HEK293 (cell line): ENCODE data around the gene IBTK.
A peak's percentile ranks its signal among the peaks of the same experiment; 100 is the strongest.

Experiments used
- CTCF ChIA-PET: fragments of 350-600 bp; formaldehyde crosslinking; extraction: SDS; loops from one replicate; lab custom pipeline; 2021; ENCODE audit warnings: antibody characterized with exemption; lab: Yijun Ruan, JAX
- POLR2A ChIA-PET: fragments of 300-600 bp; formaldehyde crosslinking; extraction: SDS; loops from one replicate; lab custom pipeline; 2020; ENCODE audit warnings: antibody characterized with exemption, inconsistent platforms; lab: Yijun Ruan, JAX
- H3K27ac ChIP-seq: fragments of 200-500 bp; sonication (Bioruptor generic); 2 replicates; pipeline ENCODE4 v1.5.1; 2014; ENCODE audit warnings: low read depth, low read length, control low read depth, inconsistent platforms; ENCODE audit errors: extremely low read depth
- H3K36me3 ChIP-seq, 2 experiments: fragments of 200-500 bp in 1 of 2; sonication (Bioruptor generic) in 1 of 2; 1 replicate in 1 of 2; 2 replicates in 1 of 2; pipeline ENCODE4 v1.5.1; 2014 to 2017; ENCODE audit warnings: inconsistent platforms in 2 of 2, low read length in 2 of 2; ENCODE audit not compliant: control insufficient read depth in 2 of 2, insufficient read depth in 1 of 2
- H3K4me1 ChIP-seq: fragments of 200-500 bp; sonication (Bioruptor generic); 2 replicates; pipeline ENCODE4 v1.5.1; 2014; ENCODE audit warnings: mild to moderate bottlenecking, low read length, inconsistent platforms; ENCODE audit not compliant: control insufficient read depth, insufficient read depth
- H3K4me3 ChIP-seq: 2 replicates; pipeline ENCODE4 v1.5.1; 2011; ENCODE audit warnings: low read depth, mild to moderate bottlenecking, control low read depth, low read length, moderate library complexity
- H3K9me3 ChIP-seq: fragments of 200-500 bp; sonication (Bioruptor generic); 2 replicates; pipeline ENCODE4 v1.5.1; 2014; ENCODE audit warnings: low read depth, low read length, inconsistent platforms; ENCODE audit not compliant: control insufficient read depth, insufficient read depth
- FEZF1 ChIP-seq: fragments of 450-650 bp; formaldehyde crosslinking; IDR thresholded peaks from 2 replicates; pipeline ENCODE4 v1.5.1; 2016; ENCODE audit warnings: missing biosample characterization, missing genetic modification characterization
- KLF7 ChIP-seq: fragments of 450-650 bp; formaldehyde crosslinking; IDR thresholded peaks from 2 replicates; pipeline ENCODE4 v1.5.1; 2016; ENCODE audit warnings: missing biosample characterization, missing genetic modification characterization, borderline replicate concordance
- PATZ1 ChIP-seq: fragments of 450-650 bp; formaldehyde crosslinking; IDR thresholded peaks from 2 replicates; pipeline ENCODE4 v1.5.1; 2016; ENCODE audit warnings: missing biosample characterization, missing genetic modification characterization
- REST ChIP-seq: fragments of 450-650 bp; formaldehyde crosslinking; IDR thresholded peaks from 2 replicates; pipeline ENCODE4 v1.5.1; 2016; ENCODE audit warnings: missing biosample characterization, missing genetic modification characterization
- ZBTB17 ChIP-seq: fragments of 450-650 bp; formaldehyde crosslinking; IDR thresholded peaks from 2 replicates; pipeline ENCODE4 v1.5.1; 2016; ENCODE audit warnings: missing biosample characterization, missing genetic modification characterization
- ZFHX2 ChIP-seq: fragments of 450-650 bp; formaldehyde crosslinking; conservative IDR thresholded peaks from 2 replicates; pipeline ENCODE4 v1.5.1; 2016; ENCODE audit warnings: missing biosample characterization, missing genetic modification characterization
- ZNF518A ChIP-seq: fragments of 450-650 bp; formaldehyde crosslinking; conservative IDR thresholded peaks from 2 replicates; pipeline ENCODE4 v1.5.1; 2016; ENCODE audit warnings: low read depth, missing biosample characterization, missing genetic modification characterization
- ZNF544 ChIP-seq: fragments of 450-650 bp; formaldehyde crosslinking; IDR thresholded peaks from 2 replicates; pipeline ENCODE4 v1.5.0; 2017; ENCODE audit warnings: missing biosample characterization, missing genetic modification characterization
- ZNF558 ChIP-seq: fragments of 450-650 bp; formaldehyde crosslinking; IDR thresholded peaks from 2 replicates; pipeline ENCODE4 v1.5.1; 2016; ENCODE audit warnings: missing biosample characterization, missing genetic modification characterization
- ZNF654 ChIP-seq: fragments of 450-650 bp; formaldehyde crosslinking; IDR thresholded peaks from 2 replicates; pipeline ENCODE4 v1.5.1; 2016; ENCODE audit warnings: low read depth, missing biosample characterization, missing genetic modification characterization
- ZNF76 ChIP-seq: fragments of 450-650 bp; formaldehyde crosslinking; IDR thresholded peaks from 2 replicates; pipeline ENCODE4; 2016; ENCODE audit warnings: low read depth, missing biosample characterization, missing genetic modification characterization, borderline replicate concordance
- TF ChIP-seq, protein P1 (sequence below): fragments of 450-650 bp; formaldehyde crosslinking; IDR thresholded peaks from 2 replicates; pipeline ENCODE4 v1.5.1; 2016; ENCODE audit warnings: missing biosample characterization, missing genetic modification characterization
- TF ChIP-seq, protein P2 (sequence below): fragments of 450-650 bp; formaldehyde crosslinking; IDR thresholded peaks from 2 replicates; pipeline ENCODE4 v1.5.1; 2016; ENCODE audit warnings: missing biosample characterization, missing genetic modification characterization
- TF ChIP-seq, protein P3 (sequence below): sonication (generic); formaldehyde crosslinking; IDR thresholded peaks from 2 replicates; pipeline ENCODE4 v1.8.1; 2022; ENCODE audit warnings: mild to moderate bottlenecking, moderate library complexity, missing genetic modification reagents
- TF ChIP-seq, protein P4 (sequence below): fragments of 450-650 bp; formaldehyde crosslinking; IDR thresholded peaks from 2 replicates; pipeline ENCODE4 v1.5.1; 2017; ENCODE audit warnings: missing biosample characterization, missing genetic modification characterization

The IBTK gene

GRCh38 chr6:82247505-82248272 is at the start of gene IBTK:
Gene IBTK (minus strand): TSS chr6:82247744. CDS start chr6:82240486, 7,258 bp downstream.
- Histone ChIP-seq H3K9me3 (no peaks in the 10 kb centered on the region), H3K4me1 (peaks cover 10% of the 10 kb centered on the region; the same call in 1 of the 2 replicates), H3K36me3 (peaks cover 0 to 16% of the 10 kb centered on the region in 2 experiments; a peak in 2 of 3 replicates), H3K4me3 (peak within 1 kb of the TSS; percentile 78), H3K27ac (peak within 1 kb of the TSS; percentile 84)
- ChIA-PET POLR2A (interaction anchor here (0.8 to 1.6 kb wide), 5 partner anchors 11 to 820 kb away, joined by 3 to 5 read pairs (median 4); partner anchors contain the start of gene DOP1A), CTCF (interaction anchor here (1.1 to 3.8 kb wide), 5 partner anchors 15 to 1267 kb away, joined by 4 to 19 read pairs (median 5); partner anchors contain the start of gene UBE3D)
- TF ChIP-seq ZBTB17, result peak; percentile 87
- TF ChIP-seq, protein P1, sequence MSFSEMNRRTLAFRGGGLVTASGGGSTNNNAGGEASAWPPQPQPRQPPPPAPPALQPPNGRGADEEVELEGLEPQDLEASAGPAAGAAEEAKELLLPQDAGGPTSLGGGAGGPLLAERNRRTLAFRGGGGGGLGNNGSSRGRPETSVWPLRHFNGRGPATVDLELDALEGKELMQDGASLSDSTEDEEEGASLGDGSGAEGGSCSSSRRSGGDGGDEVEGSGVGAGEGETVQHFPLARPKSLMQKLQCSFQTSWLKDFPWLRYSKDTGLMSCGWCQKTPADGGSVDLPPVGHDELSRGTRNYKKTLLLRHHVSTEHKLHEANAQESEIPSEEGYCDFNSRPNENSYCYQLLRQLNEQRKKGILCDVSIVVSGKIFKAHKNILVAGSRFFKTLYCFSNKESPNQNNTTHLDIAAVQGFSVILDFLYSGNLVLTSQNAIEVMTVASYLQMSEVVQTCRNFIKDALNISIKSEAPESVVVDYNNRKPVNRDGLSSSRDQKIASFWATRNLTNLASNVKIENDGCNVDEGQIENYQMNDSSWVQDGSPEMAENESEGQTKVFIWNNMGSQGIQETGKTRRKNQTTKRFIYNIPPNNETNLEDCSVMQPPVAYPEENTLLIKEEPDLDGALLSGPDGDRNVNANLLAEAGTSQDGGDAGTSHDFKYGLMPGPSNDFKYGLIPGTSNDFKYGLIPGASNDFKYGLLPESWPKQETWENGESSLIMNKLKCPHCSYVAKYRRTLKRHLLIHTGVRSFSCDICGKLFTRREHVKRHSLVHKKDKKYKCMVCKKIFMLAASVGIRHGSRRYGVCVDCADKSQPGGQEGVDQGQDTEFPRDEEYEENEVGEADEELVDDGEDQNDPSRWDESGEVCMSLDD (tag by site-specific recombination), result peak; percentile 59; the same call in 1 of the 2 replicates
- 0 out of 2 replicates have a peak, but pooled peaks have one; percentile 6 for TF ChIP-seq ZNF654 (tag by site-specific recombination)
- TF ChIP-seq, protein P2, sequence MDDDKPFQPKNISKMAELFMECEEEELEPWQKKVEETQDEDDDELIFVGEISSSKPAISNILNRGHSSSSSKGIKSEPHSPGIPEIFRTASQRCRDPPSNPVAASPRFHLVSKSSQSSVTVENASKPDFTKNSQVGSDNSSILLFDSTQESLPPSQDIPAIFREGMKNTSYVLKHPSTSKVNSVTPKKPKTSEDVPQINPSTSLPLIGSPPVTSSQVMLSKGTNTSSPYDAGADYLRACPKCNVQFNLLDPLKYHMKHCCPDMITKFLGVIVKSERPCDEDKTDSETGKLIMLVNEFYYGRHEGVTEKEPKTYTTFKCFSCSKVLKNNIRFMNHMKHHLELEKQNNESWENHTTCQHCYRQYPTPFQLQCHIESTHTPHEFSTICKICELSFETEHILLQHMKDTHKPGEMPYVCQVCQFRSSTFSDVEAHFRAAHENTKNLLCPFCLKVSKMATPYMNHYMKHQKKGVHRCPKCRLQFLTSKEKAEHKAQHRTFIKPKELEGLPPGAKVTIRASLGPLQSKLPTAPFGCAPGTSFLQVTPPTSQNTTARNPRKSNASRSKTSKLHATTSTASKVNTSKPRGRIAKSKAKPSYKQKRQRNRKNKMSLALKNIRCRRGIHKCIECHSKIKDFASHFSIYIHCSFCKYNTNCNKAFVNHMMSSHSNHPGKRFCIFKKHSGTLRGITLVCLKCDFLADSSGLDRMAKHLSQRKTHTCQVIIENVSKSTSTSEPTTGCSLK (tag by site-specific recombination), result no peak
- 0 out of 2 replicates have a peak, but pooled peaks have one; percentile 12 for TF ChIP-seq REST (tag by site-specific recombination)
- 0 out of 2 replicates have a peak, but pooled peaks have one; percentile 78 for TF ChIP-seq PATZ1 (tag by site-specific recombination)
- no peak for TF ChIP-seq ZNF544 (tag by site-specific recombination)
- TF ChIP-seq FEZF1 (tag by site-specific recombination), result peak; percentile 78
- peak; percentile 43 for TF ChIP-seq ZNF518A (tag by site-specific recombination)
- peak; percentile 26 for TF ChIP-seq ZFHX2 (tag by site-specific recombination)
- peak; percentile 4; the same call in 1 of the 2 replicates for TF ChIP-seq ZNF76
- TF ChIP-seq KLF7 (tag by site-specific recombination), result 0 out of 2 replicates have a peak, but pooled peaks have one; percentile 5
- no peak for TF ChIP-seq ZNF558 (tag by site-specific recombination)
- TF ChIP-seq, protein P3, sequence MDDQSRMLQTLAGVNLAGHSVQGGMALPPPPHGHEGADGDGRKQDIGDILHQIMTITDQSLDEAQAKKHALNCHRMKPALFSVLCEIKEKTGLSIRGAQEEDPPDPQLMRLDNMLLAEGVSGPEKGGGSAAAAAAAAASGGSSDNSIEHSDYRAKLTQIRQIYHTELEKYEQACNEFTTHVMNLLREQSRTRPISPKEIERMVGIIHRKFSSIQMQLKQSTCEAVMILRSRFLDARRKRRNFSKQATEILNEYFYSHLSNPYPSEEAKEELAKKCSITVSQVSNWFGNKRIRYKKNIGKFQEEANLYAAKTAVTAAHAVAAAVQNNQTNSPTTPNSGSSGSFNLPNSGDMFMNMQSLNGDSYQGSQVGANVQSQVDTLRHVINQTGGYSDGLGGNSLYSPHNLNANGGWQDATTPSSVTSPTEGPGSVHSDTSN (CRISPR knock-in tag), result 0 out of 2 replicates have a peak, but pooled peaks have one; percentile 10
- TF ChIP-seq, protein P4, sequence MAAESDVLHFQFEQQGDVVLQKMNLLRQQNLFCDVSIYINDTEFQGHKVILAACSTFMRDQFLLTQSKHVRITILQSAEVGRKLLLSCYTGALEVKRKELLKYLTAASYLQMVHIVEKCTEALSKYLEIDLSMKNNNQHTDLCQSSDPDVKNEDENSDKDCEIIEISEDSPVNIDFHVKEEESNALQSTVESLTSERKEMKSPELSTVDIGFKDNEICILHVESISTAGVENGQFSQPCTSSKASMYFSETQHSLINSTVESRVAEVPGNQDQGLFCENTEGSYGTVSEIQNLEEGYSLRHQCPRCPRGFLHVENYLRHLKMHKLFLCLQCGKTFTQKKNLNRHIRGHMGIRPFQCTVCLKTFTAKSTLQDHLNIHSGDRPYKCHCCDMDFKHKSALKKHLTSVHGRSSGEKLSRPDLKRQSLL (tag by site-specific recombination), result 0 out of 2 replicates have a peak, but pooled peaks have one; percentile 38
